SK-N-MC (cell line): Measurements from ENCODE around the gene ZC3H13.

Experiments
- EZH2 ChIP-seq: fragments of 200-600 bp; sonication (generic); IDR thresholded peaks from one replicate; pipeline ENCODE4 v1.6.1; 2017; ENCODE audit warnings: antibody characterized with exemption
- FOXP2 ChIP-seq: optimal IDR thresholded peaks from 2 replicates; pipeline ENCODE3; 2011; ENCODE audit warnings: mild to moderate bottlenecking, moderate library complexity; ENCODE audit not compliant: insufficient read depth; ENCODE audit errors: extremely low read length, control extremely low read depth
- POLR2AphosphoS5 ChIP-seq: IDR thresholded peaks from 2 replicates; pipeline ENCODE4 v1.6.1; 2012; ENCODE audit warnings: mild to moderate bottlenecking, low read depth, low read length, borderline replicate concordance

DNA sequence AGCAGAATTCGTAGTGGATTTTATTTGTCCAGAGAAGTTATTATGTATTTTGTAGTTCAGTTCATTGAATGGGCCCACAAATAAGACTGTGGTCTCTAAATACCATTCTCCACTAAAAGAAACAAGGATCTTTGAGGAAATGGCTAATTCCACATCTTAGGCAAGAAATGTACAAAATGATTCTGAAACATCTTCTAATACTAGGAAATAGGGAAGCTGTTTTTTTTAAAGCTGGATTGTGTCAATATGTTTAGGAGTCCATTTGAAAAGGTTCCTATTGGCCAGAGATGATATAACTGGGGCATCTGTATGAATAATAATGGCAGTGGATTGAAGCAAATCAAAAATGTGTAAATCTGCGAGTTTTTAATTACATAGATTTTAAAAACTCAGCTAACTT lies 112.5 kb downstream of the ZC3H13 start:
- TF ChIP-seq EZH2 (no peak), POLR2AphosphoS5 (no peak), FOXP2 (no peak)
